ENCODE data around the gene ATP11B.

GRCh38 chr3:182936918-182937285, 143.6 kb downstream of the ATP11B start:
- no peak for TF ChIP-seq EZH2phosphoT487 (IDR thresholded peaks at IDR 0.05; ENCODE audit: insufficient read depth, low read depth)
- TF ChIP-seq EZH2 (IDR thresholded peaks at IDR 0.05; ENCODE audit: insufficient read depth, poor library complexity, severe bottlenecking), result no peak

Data from GM23248 (cell line).